Activated naive CD4-positive, alpha-beta T cell treated with anti-CD3 and anti-CD28 coated beads, Interleukin-2, amount 10 ng/mL, durations not matched to agents 7 days and 5 days (primary cell): ENCODE results near the gene CYP4X1.
"Not testable (repeated sequence)": the region's sequence is repeated elsewhere in the genome, so short reads cannot be mapped to it uniquely, and the experiment has no call there.

Experiments
- CTCF ChIA-PET: fragments of 350-600 bp; sonication (Branson Sonifier 250); formaldehyde crosslinking; loops from one replicate; lab custom pipeline; 2021; ENCODE audit warnings: antibody characterized with exemption; lab: Charles Lee
- DNase-seq: peaks from one replicate; pipeline ENCODE4 v3.0.0-alpha.2; 2020
- H3K27ac Mint-ChIP-seq: one replicate; pipeline ENCODE4 v1.8.0; 2021; ENCODE audit warnings: mild to moderate bottlenecking, moderate library complexity, mixed read lengths
- H3K27me3 Mint-ChIP-seq: one replicate; pipeline ENCODE4 v1.8.0; 2021; ENCODE audit warnings: mild to moderate bottlenecking, mixed read lengths
- H3K36me3 Mint-ChIP-seq: one replicate; pipeline ENCODE4 v1.8.0; 2021; ENCODE audit warnings: mixed read lengths
- H3K4me1 Mint-ChIP-seq: one replicate; pipeline ENCODE4 v1.8.0; 2021; ENCODE audit warnings: mixed read lengths
- H3K4me3 Mint-ChIP-seq: one replicate; pipeline ENCODE4 v1.8.0; 2021; ENCODE audit warnings: mild to moderate bottlenecking, moderate library complexity, mixed read lengths
- H3K9me3 Mint-ChIP-seq: one replicate; pipeline ENCODE4 v1.8.0; 2021; ENCODE audit warnings: mixed read lengths

CYP4X1 gene, protein sequence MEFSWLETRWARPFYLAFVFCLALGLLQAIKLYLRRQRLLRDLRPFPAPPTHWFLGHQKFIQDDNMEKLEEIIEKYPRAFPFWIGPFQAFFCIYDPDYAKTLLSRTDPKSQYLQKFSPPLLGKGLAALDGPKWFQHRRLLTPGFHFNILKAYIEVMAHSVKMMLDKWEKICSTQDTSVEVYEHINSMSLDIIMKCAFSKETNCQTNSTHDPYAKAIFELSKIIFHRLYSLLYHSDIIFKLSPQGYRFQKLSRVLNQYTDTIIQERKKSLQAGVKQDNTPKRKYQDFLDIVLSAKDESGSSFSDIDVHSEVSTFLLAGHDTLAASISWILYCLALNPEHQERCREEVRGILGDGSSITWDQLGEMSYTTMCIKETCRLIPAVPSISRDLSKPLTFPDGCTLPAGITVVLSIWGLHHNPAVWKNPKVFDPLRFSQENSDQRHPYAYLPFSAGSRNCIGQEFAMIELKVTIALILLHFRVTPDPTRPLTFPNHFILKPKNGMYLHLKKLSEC

DNA sequence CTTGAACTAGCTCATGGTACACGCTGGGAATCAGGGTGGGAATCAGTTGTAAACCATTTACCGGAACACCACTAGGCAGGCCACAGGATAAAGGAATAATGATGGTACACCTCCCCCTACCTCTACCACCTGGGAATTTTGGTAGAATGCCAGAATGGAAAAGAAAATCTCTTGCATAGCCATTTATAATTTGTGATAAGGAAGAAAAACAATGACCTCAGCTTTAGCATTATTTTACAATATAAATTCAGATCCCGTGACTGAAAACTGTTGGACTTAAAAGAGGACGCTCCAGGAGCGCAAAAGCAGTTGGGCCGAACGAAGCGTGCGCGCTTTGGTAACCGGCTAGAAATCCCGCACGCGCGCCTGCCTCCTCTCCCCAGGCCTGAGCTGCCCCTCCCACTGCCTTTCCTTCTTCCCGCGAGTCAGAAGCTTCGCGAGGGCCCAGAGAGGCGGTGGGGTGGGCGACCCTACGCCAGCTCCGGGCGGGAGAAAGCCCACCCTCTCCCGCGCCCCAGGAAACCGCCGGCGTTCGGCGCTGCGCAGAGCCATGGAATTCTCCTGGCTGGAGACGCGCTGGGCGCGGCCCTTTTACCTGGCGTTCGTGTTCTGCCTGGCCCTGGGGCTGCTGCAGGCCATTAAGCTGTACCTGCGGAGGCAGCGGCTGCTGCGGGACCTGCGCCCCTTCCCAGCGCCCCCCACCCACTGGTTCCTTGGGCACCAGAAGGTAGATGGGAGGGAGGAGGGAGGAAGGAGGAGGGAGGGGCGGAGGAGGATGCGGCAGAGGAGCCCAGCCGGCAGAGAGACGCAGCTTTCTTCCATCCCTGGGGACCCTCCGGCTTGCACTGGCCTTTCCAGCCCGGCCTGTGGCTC is at the start of gene CYP4X1:
TSS of gene CYP4X1 (plus strand) at position 402 of the 873 bp plus-strand sequence. CDS start at position 551, 149 bp downstream.
- CTCF ChIA-PET: no interaction called here
- Mint-ChIP-seq H3K4me3 (no peak within 1 kb of the TSS), H3K4me1 (no peaks in the 10 kb centered on the region), H3K27me3 (peaks cover 39% of the 10 kb centered on the region), H3K36me3 (no peaks in the 10 kb centered on the region), H3K9me3 (no peaks in the 10 kb centered on the region), H3K27ac (no peak within 1 kb of the TSS)
- DNase-seq: no peak

DNA sequence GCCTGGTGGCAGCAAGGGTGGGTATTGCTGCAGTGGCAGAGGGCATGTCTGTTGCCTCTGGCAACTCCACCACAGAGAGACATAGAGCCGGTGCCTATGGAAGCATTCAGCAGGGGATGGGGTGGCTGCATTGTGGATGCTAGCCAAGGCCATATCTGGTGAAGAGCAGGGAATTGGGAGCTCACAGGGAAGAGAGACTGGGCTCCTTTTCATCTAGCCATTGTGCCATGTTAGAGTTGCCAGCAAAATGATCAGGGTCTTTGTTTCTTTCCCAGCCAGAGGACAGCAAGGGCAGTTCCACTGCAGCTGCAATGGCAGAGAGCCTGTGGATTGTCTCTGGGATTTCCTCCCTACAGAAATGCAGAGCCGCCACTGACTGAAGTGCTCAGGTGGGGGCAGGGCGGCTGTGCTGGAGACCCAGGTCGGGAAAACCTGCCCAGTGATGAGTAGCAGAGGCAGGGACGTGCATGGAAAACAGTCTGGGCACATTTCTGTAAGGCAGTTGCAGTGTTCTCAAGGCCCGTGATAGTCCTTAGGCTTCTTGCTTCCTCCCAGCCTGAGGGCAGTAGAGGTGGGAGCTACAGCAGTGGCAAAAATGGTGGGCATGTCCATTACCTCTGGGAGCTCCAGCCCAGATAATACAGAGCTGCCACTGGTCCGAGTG is 40.2 kb upstream of the CYP4X1 start:
- Mint-ChIP-seq H3K27me3 (peaks cover 36% of the 10 kb centered on the region), H3K9me3 (no peaks in the 10 kb centered on the region), H3K4me3 (no peak overlapping the region), H3K27ac (no peak overlapping the region), H3K36me3 (no peaks in the 10 kb centered on the region), H3K4me1 (no peaks in the 10 kb centered on the region)
- no peak for DNase-seq
- CTCF ChIA-PET: no interaction called here

DNA sequence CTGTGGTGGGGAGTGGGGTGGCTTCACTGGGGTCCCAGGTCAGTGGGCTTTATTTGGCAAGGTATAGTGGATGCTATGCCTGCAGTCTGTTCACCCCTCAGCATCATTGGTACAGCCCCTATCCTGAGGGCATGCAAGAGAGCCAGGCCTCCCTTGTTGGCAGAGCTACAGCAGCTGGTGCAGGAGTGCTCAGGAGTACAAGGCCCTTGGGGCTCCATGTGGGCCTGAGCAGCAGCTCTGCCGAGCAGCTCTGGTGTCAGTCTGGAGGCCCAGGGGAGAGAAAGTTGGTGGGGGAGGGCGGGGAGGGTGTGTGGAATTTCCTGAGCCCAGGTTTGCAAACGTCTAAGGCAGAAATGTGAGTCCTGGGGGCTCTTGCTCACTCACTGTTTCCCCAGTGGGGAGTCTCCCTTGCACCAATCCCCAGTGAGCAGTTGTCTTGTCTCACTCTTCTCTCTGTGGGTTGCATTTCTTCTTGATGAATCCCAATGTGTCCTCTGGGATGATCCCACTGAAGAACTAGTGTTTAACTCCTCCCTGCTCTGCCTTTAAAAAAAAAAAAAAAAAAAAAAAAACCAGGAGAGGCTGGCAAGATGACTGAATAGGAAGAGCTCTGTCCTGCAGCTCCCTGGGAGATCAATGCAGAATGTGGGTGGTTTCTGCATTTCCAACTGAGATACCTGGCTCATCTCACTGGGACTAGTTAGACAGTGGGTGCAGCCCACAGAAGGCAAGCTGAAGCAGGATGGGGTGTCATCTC is 39.5 kb upstream of the CYP4X1 start:
- Mint-ChIP-seq H3K9me3 (no peaks in the 10 kb centered on the region), H3K36me3 (no peaks in the 10 kb centered on the region), H3K27ac (no peak overlapping the region), H3K27me3 (peaks cover 36% of the 10 kb centered on the region), H3K4me1 (no peaks in the 10 kb centered on the region), H3K4me3 (no peak overlapping the region)
- CTCF ChIA-PET: no interaction called here
- DNase-seq: no peak

DNA sequence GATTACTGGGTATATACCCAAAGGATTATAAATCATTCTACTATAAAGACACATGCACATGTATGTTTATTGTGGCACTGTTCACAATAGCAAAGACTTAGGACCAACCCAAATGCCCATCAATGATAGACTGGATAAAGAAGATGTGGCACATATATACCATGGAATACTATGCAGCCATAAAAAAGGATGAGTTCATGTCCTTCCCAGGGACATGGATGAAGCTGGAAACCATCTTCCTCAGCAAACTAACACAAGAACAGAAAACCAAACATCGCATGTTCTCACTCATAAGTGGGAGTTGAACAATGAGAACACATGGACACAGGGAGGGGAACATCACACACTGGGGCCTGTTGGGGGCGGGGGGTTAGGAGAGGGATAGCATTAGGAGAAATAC is 32.9 kb upstream of the CYP4X1 start:
- CTCF ChIA-PET, H3K27ac Mint-ChIP-seq, H3K36me3 Mint-ChIP-seq, H3K4me1 Mint-ChIP-seq, H3K9me3 Mint-ChIP-seq, H3K4me3 Mint-ChIP-seq, DNase-seq: not testable (repeated sequence)
- H3K27me3 Mint-ChIP-seq: peaks cover 16% of the 10 kb centered on the region

DNA sequence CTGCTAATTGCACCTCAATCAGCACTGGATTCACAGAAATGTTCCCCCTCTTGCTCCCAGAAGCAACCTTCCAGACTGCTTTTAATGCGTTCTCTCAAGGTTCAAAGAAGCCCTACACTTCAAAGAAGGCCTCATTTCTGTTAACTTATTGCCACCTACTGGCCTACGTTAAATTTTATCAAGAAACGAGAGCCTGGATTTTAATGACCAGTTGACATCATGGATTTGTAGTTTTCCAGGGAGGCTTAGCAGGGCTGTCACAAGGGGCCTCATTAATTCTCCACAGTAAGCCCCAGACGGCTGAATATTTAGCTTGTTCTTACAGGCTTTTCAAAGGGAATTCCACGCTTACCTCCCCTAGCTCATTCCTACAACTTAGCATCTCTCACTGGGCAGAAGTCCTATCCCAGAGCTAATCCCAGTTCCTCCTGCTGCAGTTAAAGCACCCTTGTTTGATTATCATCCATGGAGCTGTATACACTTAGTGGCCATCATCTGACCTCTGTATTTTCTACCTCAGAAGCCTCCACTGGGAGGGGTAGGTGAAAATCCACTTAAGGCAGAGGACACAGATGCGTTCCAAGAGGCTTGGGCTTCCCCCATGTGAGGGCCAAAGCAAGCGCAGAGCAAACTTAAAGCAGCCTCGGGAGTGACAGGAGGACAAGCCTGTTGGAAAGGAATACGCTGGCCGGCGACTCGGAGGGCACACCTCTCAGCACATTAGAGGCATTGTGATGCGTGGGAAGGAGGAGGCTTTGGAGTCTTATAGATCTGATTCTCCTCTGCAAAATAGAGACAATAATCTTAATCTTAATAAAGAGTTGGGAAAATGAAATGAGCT is 32.2 kb upstream of the CYP4X1 start:
- no peak for DNase-seq
- H3K27me3 Mint-ChIP-seq: peaks cover 11% of the 10 kb centered on the region
- H3K4me3 Mint-ChIP-seq: no peak overlapping the region
- H3K27ac Mint-ChIP-seq: no peak overlapping the region
- no peaks in the 10 kb centered on the region for H3K9me3 Mint-ChIP-seq
- H3K36me3 Mint-ChIP-seq: no peaks in the 10 kb centered on the region
- CTCF ChIA-PET: no interaction called here
- H3K4me1 Mint-ChIP-seq: no peaks in the 10 kb centered on the region

DNA sequence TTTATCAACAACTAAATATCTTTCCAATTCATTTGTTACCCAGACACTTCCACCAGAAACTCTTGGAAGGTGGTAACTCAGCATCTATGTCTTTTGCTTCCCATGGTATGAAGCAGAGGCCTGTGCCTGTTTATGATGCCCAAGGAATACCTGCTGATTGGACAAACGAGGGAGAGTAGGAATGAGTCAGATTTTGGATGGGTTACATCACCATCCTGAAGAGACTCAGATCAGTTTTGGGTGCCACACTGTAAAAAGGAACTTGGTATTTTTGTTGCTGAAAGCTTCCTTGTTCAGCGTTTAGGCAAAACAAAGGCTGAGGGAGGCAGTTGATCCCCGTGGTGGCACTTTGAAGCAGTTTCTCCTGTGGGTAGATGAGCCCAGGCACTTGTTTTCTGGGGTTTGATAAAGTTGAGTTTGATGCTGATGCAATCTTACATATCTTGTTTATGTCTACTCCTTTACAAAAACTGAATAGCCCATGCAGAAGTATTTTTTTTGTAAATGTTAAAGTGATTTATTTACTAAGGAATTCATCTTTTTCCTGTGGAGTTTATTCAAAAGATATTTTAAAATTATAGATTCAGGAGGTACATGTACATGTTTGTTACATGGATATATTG is 26.7 kb upstream of the CYP4X1 start:
- DNase-seq: no peak
- no peaks in the 10 kb centered on the region for H3K36me3 Mint-ChIP-seq
- CTCF ChIA-PET: no interaction called here
- no peak overlapping the region for H3K4me3 Mint-ChIP-seq
- no peaks in the 10 kb centered on the region for H3K4me1 Mint-ChIP-seq
- no peaks in the 10 kb centered on the region for H3K9me3 Mint-ChIP-seq
- H3K27me3 Mint-ChIP-seq: peaks cover 22% of the 10 kb centered on the region
- no peak overlapping the region for H3K27ac Mint-ChIP-seq

DNA sequence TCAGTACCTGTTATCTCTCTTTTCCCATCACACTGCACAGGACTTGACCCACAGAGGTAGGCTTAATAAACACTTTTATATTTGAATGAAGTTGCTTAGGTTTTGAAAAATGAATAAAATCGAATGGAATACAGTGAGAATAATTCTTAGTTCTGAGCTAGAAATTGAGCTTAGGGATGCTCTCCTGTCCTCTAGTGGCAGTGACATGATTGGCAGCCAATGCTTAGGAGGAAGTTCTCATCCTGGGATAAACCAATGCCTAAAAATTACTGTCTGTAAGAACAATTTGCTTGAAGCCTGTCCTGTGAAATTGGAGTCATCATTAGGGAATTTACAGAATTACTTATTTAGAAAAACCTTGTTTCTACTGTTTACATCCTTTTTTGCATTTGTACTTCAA is 21.3 kb upstream of the CYP4X1 start:
- Mint-ChIP-seq H3K27me3 (peaks cover 29% of the 10 kb centered on the region), H3K4me1 (no peaks in the 10 kb centered on the region), H3K27ac (no peak overlapping the region), H3K36me3 (no peaks in the 10 kb centered on the region), H3K9me3 (peaks cover 2% of the 10 kb centered on the region), H3K4me3 (no peak overlapping the region)
- CTCF ChIA-PET: no interaction called here
- no peak for DNase-seq

DNA sequence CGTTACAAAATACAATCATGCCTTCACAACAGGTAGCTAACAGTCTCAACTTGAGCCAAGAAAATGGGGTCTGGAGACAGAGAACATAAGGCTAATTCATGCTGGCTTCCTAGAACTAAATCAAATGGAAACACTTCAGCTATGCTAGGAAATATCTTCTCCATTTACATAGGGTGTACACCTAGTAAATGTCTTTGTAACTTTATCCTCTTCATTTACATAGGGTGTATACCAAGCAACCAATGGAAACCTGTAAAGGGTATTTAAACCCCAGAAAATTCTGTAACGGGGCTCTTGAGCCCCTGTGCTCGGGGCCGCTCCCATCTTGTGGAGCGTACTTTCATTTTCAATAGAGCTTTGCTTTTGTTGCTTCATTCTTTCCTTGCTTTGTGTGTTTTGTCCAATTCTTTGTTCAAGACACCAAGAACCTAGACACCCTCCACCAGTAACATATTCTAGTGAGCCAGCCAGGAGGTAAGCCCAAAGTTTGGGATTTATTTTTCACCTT is 19.5 kb upstream of the CYP4X1 start:
- Mint-ChIP-seq H3K36me3 (no peaks in the 10 kb centered on the region), H3K9me3 (peaks cover 2% of the 10 kb centered on the region), H3K4me1 (no peaks in the 10 kb centered on the region), H3K27me3 (peaks cover 25% of the 10 kb centered on the region), H3K4me3 (no peak overlapping the region), H3K27ac (no peak overlapping the region)
- CTCF ChIA-PET: no interaction called here
- no peak for DNase-seq

DNA sequence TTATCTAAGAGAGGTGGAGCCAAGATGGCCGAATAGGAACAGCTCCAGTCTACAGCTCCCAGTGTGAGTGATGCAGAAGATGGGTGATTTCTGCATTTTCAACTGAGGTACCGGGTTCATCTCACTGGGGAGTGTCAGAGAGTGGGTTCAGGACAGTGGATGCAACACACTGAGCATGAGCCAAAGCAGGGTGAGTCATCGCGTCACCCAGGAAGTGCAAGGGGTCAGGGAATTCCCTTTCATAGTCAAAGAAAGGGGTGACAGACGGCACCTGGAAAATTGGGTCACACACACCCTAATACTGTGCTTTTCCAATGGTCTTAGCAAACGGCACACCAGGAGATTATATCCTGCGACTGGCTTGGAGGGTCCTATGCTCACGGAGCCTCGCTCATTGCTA is 17.0 kb upstream of the CYP4X1 start:
- H3K27me3 Mint-ChIP-seq: peaks cover 16% of the 10 kb centered on the region
- H3K27ac Mint-ChIP-seq, H3K4me3 Mint-ChIP-seq, H3K36me3 Mint-ChIP-seq, H3K4me1 Mint-ChIP-seq, CTCF ChIA-PET, DNase-seq, H3K9me3 Mint-ChIP-seq: not testable (repeated sequence)

DNA sequence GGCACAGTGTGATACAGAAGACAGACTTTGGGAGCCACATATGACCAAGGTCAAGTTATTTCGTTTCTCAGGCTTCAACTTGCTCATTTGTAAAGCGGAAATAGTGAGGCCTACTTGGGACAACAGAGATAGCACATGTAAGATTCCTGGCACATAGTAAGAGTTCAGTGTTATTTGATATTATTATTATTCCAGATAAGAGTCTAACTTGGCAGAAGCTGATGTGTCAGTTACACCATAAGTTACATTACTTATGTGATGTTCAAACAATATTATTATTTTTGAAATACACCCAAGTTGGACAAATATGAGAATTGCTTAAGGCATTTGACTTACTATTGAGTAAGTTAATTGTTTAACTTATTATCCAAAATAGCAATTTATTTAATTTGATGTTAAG is 10.2 kb upstream of the CYP4X1 start:
- H3K36me3 Mint-ChIP-seq: no peaks in the 10 kb centered on the region
- no peak overlapping the region for H3K4me3 Mint-ChIP-seq
- H3K9me3 Mint-ChIP-seq: no peaks in the 10 kb centered on the region
- H3K27ac Mint-ChIP-seq: no peak overlapping the region
- no peaks in the 10 kb centered on the region for H3K4me1 Mint-ChIP-seq
- H3K27me3 Mint-ChIP-seq: no peaks in the 10 kb centered on the region
- CTCF ChIA-PET: no interaction called here
- DNase-seq: no peak

DNA sequence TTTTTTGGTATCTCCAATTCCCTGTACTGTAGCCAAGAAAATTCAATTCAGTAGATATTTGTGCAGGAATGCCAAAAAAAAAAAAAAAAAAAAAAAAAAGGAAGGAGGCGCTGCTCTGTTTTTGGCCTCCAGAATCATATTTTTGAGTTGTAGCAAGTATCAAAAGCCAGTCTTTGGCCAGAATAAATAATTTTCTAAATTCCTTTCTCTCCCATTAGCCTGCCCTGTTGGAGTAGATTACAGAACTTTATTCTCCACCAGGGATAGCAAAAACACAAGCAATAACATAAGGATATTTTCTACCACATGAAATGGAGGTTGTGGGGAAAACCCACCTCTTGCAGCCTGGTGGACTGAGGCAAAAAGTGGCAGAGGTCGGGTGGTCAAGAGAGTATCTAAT is 2.4 kb upstream of the CYP4X1 start:
- no peak for DNase-seq
- H3K27me3 Mint-ChIP-seq: peaks cover 39% of the 10 kb centered on the region
- H3K27ac Mint-ChIP-seq: no peak overlapping the region
- H3K4me3 Mint-ChIP-seq: no peak overlapping the region
- no peaks in the 10 kb centered on the region for H3K36me3 Mint-ChIP-seq
- CTCF ChIA-PET: no interaction called here
- no peaks in the 10 kb centered on the region for H3K4me1 Mint-ChIP-seq
- H3K9me3 Mint-ChIP-seq: no peaks in the 10 kb centered on the region

DNA sequence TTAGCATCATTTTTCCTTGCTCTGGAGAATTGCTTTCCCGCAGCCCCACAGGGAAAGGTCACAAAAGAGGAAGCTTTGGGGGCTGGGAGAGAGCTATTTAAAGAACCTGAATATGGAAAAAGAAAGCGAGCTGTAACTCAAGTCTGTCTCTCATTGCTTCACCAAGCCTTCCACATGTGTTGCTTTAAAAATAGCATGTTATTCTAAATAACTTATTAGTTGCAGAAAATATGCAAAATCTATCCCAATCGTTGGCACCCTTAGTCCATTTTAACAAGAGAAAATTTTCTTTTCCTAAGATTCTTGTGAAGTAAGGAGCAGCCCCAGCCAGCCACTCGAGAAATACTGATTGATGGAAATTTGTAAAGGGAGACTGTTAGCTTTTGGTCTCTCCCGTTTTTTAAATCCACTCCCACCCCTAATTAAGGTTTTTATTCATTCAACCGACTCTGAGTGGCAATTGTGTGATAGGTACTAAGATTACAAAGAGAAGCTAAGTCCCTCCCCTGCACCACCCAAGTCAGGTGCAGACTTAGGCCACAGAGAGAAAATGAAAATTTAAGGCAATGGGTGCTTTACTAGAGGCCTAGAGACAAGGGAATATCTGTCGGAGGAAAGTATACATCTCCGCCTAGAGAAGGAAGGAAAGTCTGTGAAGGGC is 802 bp downstream of the CYP4X1 start:
- Mint-ChIP-seq H3K36me3 (no peaks in the 10 kb centered on the region), H3K4me1 (no peaks in the 10 kb centered on the region), H3K27me3 (peaks cover 39% of the 10 kb centered on the region), H3K27ac (no peak overlapping the region), H3K9me3 (no peaks in the 10 kb centered on the region), H3K4me3 (no peak overlapping the region)
- CTCF ChIA-PET: no interaction called here
- no peak for DNase-seq
